ENCODE results near the gene WFIKKN2.

GRCh38 chr17:50807675-50808074 lies 27.7 kb upstream of the WFIKKN2 start:
- TF ChIP-seq CTCF (IDR thresholded peaks at IDR 0.05) = no peak
- no peak for TF ChIP-seq POLR2A (IDR thresholded peaks at IDR 0.05)

All from uterus (tissue), 2 donors.